NCI-H146 treated with DMSO at 0.1 percent for 48 hours (cell line): Measurements from ENCODE around the gene MPND.

Experiments used
- DNase-seq: peaks from one replicate; lab custom pipeline; 2025; ENCODE audit not compliant: unreplicated experiment; lab: John Stamatoyannopoulos, UW

MPND gene

GRCh38 chr19:4343370-4344307, at the start of gene MPND:
TSS of gene MPND (plus strand) at chr19:4343562. CDS start at chr19:4343594, 32 bp downstream.
- peak; percentile 35 for DNase-seq

DNA sequence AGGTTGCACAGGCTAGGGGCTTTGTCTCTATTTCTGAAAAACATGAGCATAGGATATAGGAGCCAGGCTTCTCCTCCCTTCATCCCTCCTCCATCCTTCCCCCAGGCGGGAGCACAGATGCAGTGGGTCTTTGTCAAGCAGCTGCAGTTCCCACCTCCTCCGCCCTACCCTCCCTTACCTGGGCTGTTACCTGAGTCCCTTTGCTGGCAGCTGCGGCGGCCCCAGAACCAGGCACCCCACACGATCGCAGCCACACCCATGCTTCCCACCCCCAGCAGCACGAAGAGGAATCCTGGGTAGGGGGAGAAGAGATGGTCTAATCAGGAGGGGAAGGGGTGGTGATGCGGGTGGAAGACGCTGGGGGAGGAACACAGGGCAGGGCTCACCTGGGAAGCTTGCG, 49.0 kb upstream of the MPND start:
- no peak for DNase-seq

- DNase-seq, result peak; percentile 5
Observed at GRCh38 chr19:4295972-4296771, 47.2 kb upstream of the MPND start.

- DNase-seq, result no peak
Observed at GRCh38 chr19:4297901-4298809, 45.2 kb upstream of the MPND start.

DNA sequence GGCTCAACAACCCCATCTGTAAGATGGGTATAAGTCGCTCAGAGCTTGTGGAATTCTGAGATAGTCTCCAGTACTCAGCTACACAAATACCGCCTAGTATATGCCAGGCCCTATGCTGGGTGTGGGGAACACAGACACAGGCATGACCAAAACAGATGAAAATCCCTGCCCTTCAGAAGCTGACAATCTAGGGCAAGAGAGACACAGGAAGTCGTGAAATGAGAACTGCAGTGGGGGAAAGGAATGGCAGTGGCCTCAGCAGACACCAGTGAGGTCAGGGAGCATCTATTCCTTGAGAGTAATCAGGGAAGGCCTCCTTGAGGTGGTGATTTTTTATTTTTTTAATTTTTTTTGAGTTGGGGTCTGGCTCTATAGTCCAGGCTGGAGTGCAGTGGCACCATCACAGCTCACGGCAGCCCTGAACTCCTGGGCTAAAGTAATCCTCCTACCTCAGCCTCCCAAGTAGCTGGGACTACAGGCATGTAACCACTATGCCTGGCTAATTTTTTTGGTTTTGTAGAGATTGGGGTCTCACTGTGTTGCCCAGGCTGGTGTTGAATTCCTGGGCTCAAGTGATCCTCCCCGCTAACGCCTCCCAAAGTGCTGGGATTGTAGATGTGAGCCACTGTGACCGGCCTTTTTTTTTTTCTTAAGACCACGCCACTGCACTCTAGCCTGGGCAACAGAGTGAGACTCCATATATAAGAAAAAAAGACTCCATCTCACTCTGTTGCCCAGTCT, 44.4 kb upstream of the MPND start:
- no peak for DNase-seq

DNA sequence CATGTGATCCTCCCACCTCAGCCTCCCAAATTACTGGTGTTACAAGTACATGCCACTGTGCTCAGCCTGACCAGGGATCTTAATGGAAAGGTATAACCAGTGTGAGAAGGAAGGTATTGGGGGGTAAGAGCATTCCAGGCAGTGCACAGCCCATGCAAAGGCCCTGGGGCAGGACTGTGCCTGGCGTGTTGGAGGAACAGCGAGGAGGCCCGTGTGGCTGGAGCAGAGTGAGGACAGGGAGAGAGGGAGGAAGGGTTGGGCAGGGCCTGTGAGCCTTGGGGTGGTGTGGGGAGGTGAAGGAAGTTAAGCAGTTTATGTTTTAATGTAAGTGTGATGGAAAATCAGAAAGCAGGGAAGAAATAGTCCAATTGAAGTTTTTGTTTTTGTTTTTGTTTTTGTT, 42.8 kb upstream of the MPND start:
- DNase-seq, result no peak

DNA sequence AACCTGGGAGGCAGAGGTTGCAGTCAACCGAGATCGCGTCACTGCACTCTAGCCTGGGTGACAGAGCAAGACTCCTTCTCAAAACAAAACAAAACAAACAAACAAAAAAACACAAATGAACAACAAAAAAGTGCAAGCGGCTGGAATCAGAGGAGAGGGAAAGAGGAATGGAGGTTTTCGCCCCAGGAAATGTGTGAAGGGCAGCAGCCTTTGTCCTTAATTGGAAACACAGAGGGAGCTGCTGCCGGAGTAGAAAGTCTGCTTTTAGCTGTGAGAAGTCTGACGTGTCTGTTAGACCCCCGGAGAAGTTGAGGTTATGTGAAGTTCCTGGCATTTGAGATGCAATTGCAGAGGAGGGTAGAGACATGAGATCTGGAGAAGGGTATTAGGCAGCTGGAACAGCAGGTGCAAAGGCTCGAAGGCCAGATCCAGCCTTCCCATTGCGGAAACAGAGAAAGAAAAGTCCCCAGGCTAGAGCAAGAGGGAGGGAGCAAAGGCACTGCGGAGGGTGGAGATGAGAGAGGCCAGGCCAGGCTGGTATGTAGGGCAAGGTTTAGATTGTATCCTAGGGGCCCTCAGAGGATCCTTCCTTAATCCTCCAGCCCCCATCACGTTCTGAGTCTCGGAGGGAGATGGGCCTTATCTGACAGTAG, 41.6 kb upstream of the MPND start:
- no peak for DNase-seq

- DNase-seq, result no peak
Observed at GRCh38 chr19:4302243-4302640, 41.1 kb upstream of the MPND start, which contains the start of gene TMIGD2. TSS of gene TMIGD2 (minus strand) at chr19:4302389. CDS start at chr19:4302385, 4 bp downstream.

DNA sequence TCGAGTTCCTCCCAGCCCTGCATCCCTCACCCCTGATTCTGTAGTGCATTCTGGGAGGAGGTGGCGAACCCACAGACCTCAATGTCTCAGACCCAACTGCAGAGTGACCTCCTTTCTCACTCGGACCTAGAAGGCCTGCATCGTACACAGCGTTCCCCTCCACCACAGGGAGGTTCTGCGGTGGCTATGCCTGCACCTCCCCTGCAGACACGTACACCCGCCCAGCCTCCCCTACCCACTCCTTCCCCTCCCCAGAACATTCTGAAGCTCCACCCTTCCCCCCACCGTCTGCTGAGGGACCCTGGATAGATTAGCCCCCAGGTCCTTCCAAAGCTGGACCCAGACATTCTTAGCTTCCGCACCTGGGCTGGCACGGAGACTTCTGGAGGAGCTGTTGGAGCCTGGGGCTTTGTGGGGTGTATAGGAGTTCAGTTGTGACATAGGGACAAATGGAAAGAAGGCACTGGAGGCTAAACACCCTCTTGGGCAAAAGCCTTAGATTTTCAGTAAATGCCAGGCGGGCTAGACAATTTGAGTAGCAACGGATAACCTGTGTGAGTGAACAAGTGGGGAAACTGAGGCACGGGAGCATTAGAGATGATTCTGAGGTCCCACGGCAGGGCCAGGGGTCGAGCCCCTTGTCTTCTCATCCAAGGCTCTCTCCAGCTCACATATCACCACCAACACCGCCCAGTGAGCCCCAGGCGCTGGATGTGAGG, 39.4 kb upstream of the MPND start:
- DNase-seq, result no peak

GRCh38 chr19:4304538-4305256, 38.7 kb upstream of the MPND start, which contains the start of gene FSD1:
TSS of gene FSD1 (plus strand) at chr19:4304598. CDS start at chr19:4304747, 149 bp downstream.
- peak; percentile 20 for DNase-seq

DNA sequence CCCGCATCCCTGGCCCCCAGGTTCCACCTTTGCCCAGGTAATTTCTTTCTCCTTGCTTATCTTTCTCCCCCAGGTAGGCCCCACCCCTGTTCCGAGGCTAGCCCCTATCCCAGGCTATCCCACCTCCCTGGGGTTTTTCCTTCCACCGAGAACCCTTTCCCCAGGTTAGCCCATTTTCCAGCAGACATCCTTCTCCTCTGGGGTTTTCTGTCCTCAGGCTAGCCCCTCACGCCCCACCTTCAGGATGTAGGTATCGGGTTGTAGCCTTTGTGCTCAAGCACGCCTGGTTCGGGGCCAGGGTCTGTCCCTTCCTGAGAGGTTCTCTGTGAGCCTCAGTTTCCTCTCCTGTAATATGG, 38.1 kb upstream of the MPND start:
- DNase-seq, result no peak

GRCh38 chr19:4305659-4306058, 37.7 kb upstream of the MPND start:
- no peak for DNase-seq

DNA sequence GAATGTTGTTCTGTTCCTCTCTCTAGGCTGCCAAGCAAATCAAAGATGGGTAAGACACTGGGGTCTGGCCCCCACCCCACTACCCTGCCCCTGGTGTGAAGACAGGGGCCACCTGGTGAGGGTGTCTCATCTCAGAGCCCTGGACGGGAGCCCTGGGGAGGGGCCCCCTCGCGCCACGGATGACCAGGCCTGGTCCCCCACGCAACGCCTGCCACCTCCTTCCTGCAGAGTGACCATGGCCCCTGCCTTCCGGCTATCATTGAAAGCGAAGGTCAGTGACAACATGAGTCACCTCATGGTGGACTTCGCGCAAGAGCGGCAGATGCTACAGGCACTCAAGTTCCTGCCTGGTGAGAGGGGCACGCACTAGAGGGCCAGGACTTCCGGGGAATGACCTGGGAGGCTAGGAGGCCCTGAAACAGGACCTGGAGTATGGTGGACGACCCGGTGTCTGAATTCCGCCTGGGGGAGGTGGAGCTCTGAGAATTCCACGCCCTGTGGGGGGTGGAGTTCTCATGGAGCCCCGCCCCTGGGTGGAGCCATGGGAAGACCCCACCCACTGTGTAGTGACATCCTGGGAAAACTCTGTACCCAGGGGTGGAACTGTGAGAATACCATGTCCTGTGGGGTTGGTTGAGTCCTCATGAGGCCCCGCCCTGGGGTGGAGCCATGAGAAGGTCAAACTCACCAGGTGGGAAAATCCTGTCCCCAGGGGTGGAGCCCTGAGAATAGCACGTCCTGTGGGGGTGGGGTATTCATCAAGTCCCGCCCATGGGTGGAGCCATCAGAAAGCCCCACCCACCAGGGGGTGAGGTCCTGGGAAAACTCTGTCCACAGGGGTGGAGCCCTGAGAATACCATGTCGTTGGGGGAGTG, 32.9 kb upstream of the MPND start:
- DNase-seq, result no peak

DNA sequence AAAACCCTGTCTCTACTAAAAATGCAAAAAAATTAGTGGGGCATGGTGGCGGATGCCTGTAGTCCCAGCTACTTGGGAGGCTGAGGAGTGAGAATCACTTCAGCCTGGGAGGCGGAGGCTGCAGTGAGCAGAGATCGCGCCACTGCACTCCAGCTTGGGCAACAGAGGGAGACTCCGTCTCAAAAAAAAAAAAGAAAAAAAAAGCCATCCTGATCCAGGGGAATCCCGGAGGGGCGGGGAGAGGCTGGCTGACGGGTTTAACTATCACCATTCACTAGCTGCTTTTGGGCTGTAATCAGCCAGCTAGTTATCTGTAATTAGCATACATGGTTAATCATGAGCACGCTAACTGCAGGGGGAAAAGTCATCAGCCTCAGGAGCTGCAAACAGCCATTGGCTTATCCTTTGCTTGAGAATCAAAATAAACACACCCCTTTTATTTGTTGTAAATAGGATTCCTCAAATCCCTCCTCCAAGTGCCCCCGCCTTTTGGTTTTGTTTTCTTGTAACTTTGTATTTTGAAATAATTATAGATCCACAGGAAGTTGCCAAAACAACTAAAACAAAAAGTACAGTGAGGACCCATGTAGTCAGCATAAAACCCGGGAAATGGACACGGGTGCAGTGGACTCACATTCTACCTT, 29.4 kb upstream of the MPND start:
- DNase-seq, result no peak

GRCh38 chr19:4316956-4317355, 26.4 kb upstream of the MPND start:
- DNase-seq, result no peak

GRCh38 chr19:4318460-4318859, 24.9 kb upstream of the MPND start:
- no peak for DNase-seq
